MM.1S (cell line): ENCODE results near the gene PNKD.

Source experiments
- EZH2 ChIP-seq: fragments of 300-600 bp; sonication (generic); optimal IDR thresholded peaks from 2 replicates; pipeline ENCODE3; 2017; ENCODE audit warnings: low read depth, mild to moderate bottlenecking, antibody characterized with exemption, low read length, mixed read lengths
- EZH2phosphoT487 ChIP-seq: fragments of 300-600 bp; sonication (generic); IDR thresholded peaks from 2 replicates; pipeline ENCODE4 v1.6.1; 2018; ENCODE audit warnings: antibody characterized with exemption, low read length
- TF ChIP-seq, protein P1 (sequence below): fragments of 300-600 bp; sonication (generic); IDR thresholded peaks from 2 replicates; pipeline ENCODE4 v1.5.1; 2016; ENCODE audit warnings: antibody characterized with exemption, low read length, mixed read lengths

- TF ChIP-seq, protein P1, sequence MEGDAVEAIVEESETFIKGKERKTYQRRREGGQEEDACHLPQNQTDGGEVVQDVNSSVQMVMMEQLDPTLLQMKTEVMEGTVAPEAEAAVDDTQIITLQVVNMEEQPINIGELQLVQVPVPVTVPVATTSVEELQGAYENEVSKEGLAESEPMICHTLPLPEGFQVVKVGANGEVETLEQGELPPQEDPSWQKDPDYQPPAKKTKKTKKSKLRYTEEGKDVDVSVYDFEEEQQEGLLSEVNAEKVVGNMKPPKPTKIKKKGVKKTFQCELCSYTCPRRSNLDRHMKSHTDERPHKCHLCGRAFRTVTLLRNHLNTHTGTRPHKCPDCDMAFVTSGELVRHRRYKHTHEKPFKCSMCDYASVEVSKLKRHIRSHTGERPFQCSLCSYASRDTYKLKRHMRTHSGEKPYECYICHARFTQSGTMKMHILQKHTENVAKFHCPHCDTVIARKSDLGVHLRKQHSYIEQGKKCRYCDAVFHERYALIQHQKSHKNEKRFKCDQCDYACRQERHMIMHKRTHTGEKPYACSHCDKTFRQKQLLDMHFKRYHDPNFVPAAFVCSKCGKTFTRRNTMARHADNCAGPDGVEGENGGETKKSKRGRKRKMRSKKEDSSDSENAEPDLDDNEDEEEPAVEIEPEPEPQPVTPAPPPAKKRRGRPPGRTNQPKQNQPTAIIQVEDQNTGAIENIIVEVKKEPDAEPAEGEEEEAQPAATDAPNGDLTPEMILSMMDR: no peak
- no peak for TF ChIP-seq EZH2phosphoT487
- TF ChIP-seq EZH2: no peak
Measured at GRCh38 chr2:218264773-218265561, 5.4 kb upstream of the PNKD start.
